Endothelial cell of umbilical vein (primary cell): ENCODE results near the gene TMEM38A. TPM values are rescaled to one million over a fixed set of nuclear protein-coding genes. Genes with fewer than 3 reads are reported as not detected.

Source experiments
- BruUV-seq: library from RNA; stranded (reverse); fragments of 400-500 nt; replicated peaks from 2 replicates; lab custom pipeline; 2021; lab: Mats Ljungman, UMichigan
- CTCF ChIA-PET: fragments of 300-600, 350-600 bp; sonication (Branson Sonifier 250); formaldehyde crosslinking; loops from one replicate; lab custom pipeline; 2021; ENCODE audit warnings: antibody characterized with exemption, inconsistent platforms; lab: Charles Lee
- POLR2A ChIA-PET: fragments of 300-600, 350-600 bp; sonication (Branson Sonifier 250); formaldehyde crosslinking; loops from one replicate; lab custom pipeline; 2021; ENCODE audit warnings: antibody characterized with exemption, inconsistent platforms; lab: Charles Lee
- DNase-seq: peaks from one replicate; pipeline ENCODE4 v3.0.0-alpha.2; 2011; ENCODE audit warnings: low read depth, low spot score
- FAIRE-seq: peaks from 2 replicates; lab custom pipeline; 2011; peaks lifted over from hg19 to GRCh38; lab: Jason Lieb, UNC
- H2AFZ ChIP-seq: 2 replicates; pipeline ENCODE4 v1.6.0; 2012; ENCODE audit warnings: low read depth, low read length, control low read depth, inconsistent platforms
- H3K27ac ChIP-seq: 2 replicates; pipeline ENCODE4 v1.5.1; 2011; ENCODE audit warnings: low read depth, mild to moderate bottlenecking, control low read depth, low read length, moderate library complexity; ENCODE audit not compliant: insufficient read depth
- H3K27me3 ChIP-seq, 2 experiments: 2 replicates each; pipeline versions ENCODE4 v1.6.0 to v1.6.1; 2011; ENCODE audit warnings: low read length in 2 of 2, mixed read lengths in 1 of 2; ENCODE audit not compliant: control insufficient read depth in 2 of 2, insufficient read depth in 2 of 2
- H3K36me3 ChIP-seq, 2 experiments: 2 replicates in 1 of 2; 3 replicates in 1 of 2; pipeline ENCODE4 v1.5.1; 2011; ENCODE audit warnings: low read length in 2 of 2, mild to moderate bottlenecking in 1 of 2, moderate library complexity in 1 of 2; ENCODE audit not compliant: control insufficient read depth in 2 of 2, insufficient read depth in 2 of 2; ENCODE audit errors: extremely low read depth in 1 of 2
- H3K4me1 ChIP-seq: 3 replicates; pipeline ENCODE4 v1.5.1; 2011; ENCODE audit warnings: mild to moderate bottlenecking, low read length; ENCODE audit not compliant: control insufficient read depth, insufficient read depth; ENCODE audit errors: extremely low read depth
- H3K4me2 ChIP-seq: 2 replicates; pipeline ENCODE4 v1.6.1; 2011; ENCODE audit warnings: low read length, control low read depth, mixed read lengths; ENCODE audit not compliant: insufficient read depth
- H3K4me3 ChIP-seq, 3 experiments: fragments of 200-600 bp in 1 of 3; sonication (generic), shearing (Covaris generic) in 1 of 3; replicated peaks in 1 of 3; 2 replicates each; pipeline ENCODE4 v1.5.1; 2011 to 2016; ENCODE audit warnings: control low read depth in 3 of 3, low read length in 3 of 3, mild to moderate bottlenecking in 2 of 3, inconsistent platforms in 1 of 3, low read depth in 1 of 3, moderate library complexity in 1 of 3; ENCODE audit not compliant: insufficient read depth in 1 of 3
- H3K79me2 ChIP-seq: 2 replicates; pipeline ENCODE4 v1.6.0; 2012; ENCODE audit warnings: low read length, inconsistent platforms; ENCODE audit not compliant: control insufficient read depth, insufficient read depth
- H3K9ac ChIP-seq: replicated peaks from 2 replicates; pipeline ENCODE3; 2011; ENCODE audit warnings: low read length, control low read depth; ENCODE audit not compliant: insufficient read depth; ENCODE audit errors: extremely low read depth
- H3K9me1 ChIP-seq: replicated peaks from 3 replicates; pipeline ENCODE4 v1.6.0; 2011; ENCODE audit warnings: mild to moderate bottlenecking, low read length; ENCODE audit not compliant: control insufficient read depth, insufficient read depth; ENCODE audit errors: extremely low read depth
- H3K9me3 ChIP-seq: replicated peaks from 2 replicates; pipeline ENCODE4 v1.5.1; 2012; ENCODE audit warnings: low read length, inconsistent platforms; ENCODE audit not compliant: control insufficient read depth, insufficient read depth
- H4K20me1 ChIP-seq: replicated peaks from 2 replicates; pipeline ENCODE3; 2011; ENCODE audit warnings: mild to moderate bottlenecking, low read length; ENCODE audit not compliant: control insufficient read depth, insufficient read depth; ENCODE audit errors: extremely low read depth
- EZH2 ChIP-seq: IDR thresholded peaks from 2 replicates; pipeline ENCODE4 v1.6.1; 2012; ENCODE audit warnings: borderline replicate concordance, low read depth, mild to moderate bottlenecking, moderate library complexity, low read length, inconsistent platforms; ENCODE audit not compliant: severe bottlenecking
- FOS ChIP-seq: IDR thresholded peaks from 2 replicates; pipeline ENCODE4 v1.6.1; 2011; ENCODE audit warnings: mild to moderate bottlenecking, low read length, moderate library complexity, borderline replicate concordance; ENCODE audit not compliant: insufficient read depth
- JUN ChIP-seq: IDR thresholded peaks from 2 replicates; pipeline ENCODE4 v1.6.1; 2011; ENCODE audit warnings: borderline replicate concordance, low read depth; ENCODE audit not compliant: insufficient read length, insufficient read depth
- MYC ChIP-seq: IDR thresholded peaks from one replicate; pipeline ENCODE4 v1.6.1; 2011; ENCODE audit warnings: mild to moderate bottlenecking, low read depth, low read length
- POLR2A ChIP-seq: IDR thresholded peaks from 2 replicates; pipeline ENCODE4 v1.6.1; 2012; ENCODE audit warnings: low read depth, mild to moderate bottlenecking, control low read depth, low read length
- POLR2AphosphoS5 ChIP-seq: IDR thresholded peaks from 2 replicates; pipeline ENCODE4 v1.6.1; 2012; ENCODE audit warnings: low read depth, mild to moderate bottlenecking, control low read depth, low read length, moderate library complexity; ENCODE audit not compliant: insufficient read depth
- dilution Hi-C: fragments of 300-500 bp; cut with MboI; formaldehyde crosslinking; loops from one replicate; pipeline ENCODE4 v1.15.0; 2019; ENCODE audit warnings: low sequenced_read_pairs; ENCODE audit not compliant: extremely low pct_ligation_motif_present
- intact Hi-C: fragments of 100-400 bp; cut with micrococcal nuclease; formaldehyde crosslinking; loops from one replicate; pipeline ENCODE4 v1.10.0; 2022
- polyA plus RNA-seq, 4 experiments: library from polyadenylated mRNA; depleted of rRNA in 3 of 4; stranded (reverse) in 3 of 4; unstranded in 1 of 4; fragments of >200 nt; gene quantifications; 2 replicates each; pipeline versions ENCODE4 v1.2.1 to v1.2.3, GENCODE V29; 2011 to 2012; ENCODE audit warnings: missing spikeins in 1 of 4
- total RNA-seq: library from RNA; stranded (reverse); gene quantifications from 2 replicates; pipeline ENCODE4 v1.2.3, GENCODE V29; 2021
- TF ChIP-seq, protein P1 (sequence below), 2 donors: IDR thresholded peaks; 1 replicate in 1 of 2; 2 replicates in 1 of 2; pipeline ENCODE4 v1.5.1; 2011; ENCODE audit warnings: low read length in 2 of 2, mild to moderate bottlenecking in 2 of 2, moderate library complexity in 2 of 2, control low read depth in 1 of 2, inconsistent platforms in 1 of 2, low read depth in 1 of 2; ENCODE audit not compliant: insufficient read depth in 1 of 2; ENCODE audit errors: extremely low read depth in 1 of 2

TMEM38A gene
- total and polyA plus RNA-seq, 2 donors (not counting 3 experiments of a cell fraction or from before 2014, with no cell fraction given) = 1.6 TPM

DNA sequence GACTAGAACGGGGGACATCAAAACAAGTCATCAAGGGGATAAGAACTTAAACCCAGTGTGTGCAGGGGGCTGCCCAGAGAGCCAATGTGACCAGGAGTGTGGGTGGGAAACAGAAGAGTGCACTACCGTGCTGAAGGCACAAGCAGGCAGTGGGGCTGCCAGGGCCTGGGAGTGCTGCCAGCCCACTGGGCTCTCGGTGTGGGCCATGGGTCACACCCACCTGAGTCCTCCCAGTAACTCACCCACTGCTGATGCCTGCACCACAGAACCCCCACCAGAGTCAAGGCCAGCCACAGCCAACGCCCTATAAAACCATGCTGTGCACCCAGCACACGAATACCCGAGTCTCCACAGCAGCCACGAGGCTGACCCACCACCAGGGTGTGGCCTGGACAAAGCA is 41.5 kb upstream of the TMEM38A start:
- no peak overlapping the region for H3K4me3 ChIP-seq
- no peaks in the 10 kb centered on the region for H3K9me1 ChIP-seq
- BruUV-seq = no TSS peak
- H3K9me3 ChIP-seq = no peaks in the 10 kb centered on the region
- H4K20me1 ChIP-seq = no peaks in the 10 kb centered on the region
- H3K4me2 ChIP-seq = no peak overlapping the region
- H3K9ac ChIP-seq = no peak overlapping the region
- CTCF ChIA-PET = no interaction called here
- no peaks in the 10 kb centered on the region for H3K4me1 ChIP-seq
- no peak for FAIRE-seq
- H3K27me3 ChIP-seq = no peaks in the 10 kb centered on the region
- peaks cover 0 to 6% of the 10 kb centered on the region in 2 experiments for H3K36me3 ChIP-seq
- peaks cover 98% of the 10 kb centered on the region for H3K79me2 ChIP-seq
- H3K27ac ChIP-seq = no peak overlapping the region
- intact Hi-C loops = no loop called here
- no peak overlapping the region for H2AFZ ChIP-seq
- no peak for DNase-seq
- POLR2A ChIA-PET = no interaction called here
- no peak for TF ChIP-seq FOS
- TF ChIP-seq POLR2AphosphoS5 = no peak
- no peak for TF ChIP-seq POLR2A
- TF ChIP-seq EZH2 = no peak
- TF ChIP-seq, protein P1, sequence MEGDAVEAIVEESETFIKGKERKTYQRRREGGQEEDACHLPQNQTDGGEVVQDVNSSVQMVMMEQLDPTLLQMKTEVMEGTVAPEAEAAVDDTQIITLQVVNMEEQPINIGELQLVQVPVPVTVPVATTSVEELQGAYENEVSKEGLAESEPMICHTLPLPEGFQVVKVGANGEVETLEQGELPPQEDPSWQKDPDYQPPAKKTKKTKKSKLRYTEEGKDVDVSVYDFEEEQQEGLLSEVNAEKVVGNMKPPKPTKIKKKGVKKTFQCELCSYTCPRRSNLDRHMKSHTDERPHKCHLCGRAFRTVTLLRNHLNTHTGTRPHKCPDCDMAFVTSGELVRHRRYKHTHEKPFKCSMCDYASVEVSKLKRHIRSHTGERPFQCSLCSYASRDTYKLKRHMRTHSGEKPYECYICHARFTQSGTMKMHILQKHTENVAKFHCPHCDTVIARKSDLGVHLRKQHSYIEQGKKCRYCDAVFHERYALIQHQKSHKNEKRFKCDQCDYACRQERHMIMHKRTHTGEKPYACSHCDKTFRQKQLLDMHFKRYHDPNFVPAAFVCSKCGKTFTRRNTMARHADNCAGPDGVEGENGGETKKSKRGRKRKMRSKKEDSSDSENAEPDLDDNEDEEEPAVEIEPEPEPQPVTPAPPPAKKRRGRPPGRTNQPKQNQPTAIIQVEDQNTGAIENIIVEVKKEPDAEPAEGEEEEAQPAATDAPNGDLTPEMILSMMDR (IDR thresholded peaks at IDR 0.05; ENCODE audit: extremely low read depth in 1 of 2, insufficient read depth in 1 of 2, low read depth in 1 of 2, low read length in 2 of 2) = no peak
- no peak for TF ChIP-seq MYC
- no peak for TF ChIP-seq JUN
- dilution Hi-C loops = no loop called here
